Left lung (tissue), 10 donors: ENCODE data around the gene SH3PXD2A. TPM values are rescaled to one million over a fixed set of nuclear protein-coding genes. Genes with fewer than 3 reads are reported as not detected.
A peak's percentile ranks its signal among the peaks of the same experiment; 100 is the strongest.

Experiments
- ATAC-seq: fragments of 200-7000 bp; cut with Tn5 transposase; one replicate; pipeline ENCODE4 v1.9.1; 2020; ENCODE audit warnings: moderate library complexity
- DNase-seq, 4 donors: peaks; one replicate each; pipeline ENCODE4 v3.0.0-alpha.2; 2013 to 2020
- H3K27ac ChIP-seq, 2 donors: fragments of 200-600 bp; sonication (generic) in 1 of 2; one replicate each; pipeline versions ENCODE4 v1.5.0 to v1.8.0; 2020 to 2021
- H3K27me3 ChIP-seq, 2 donors: fragments of 200-600 bp; sonication (generic) in 1 of 2; one replicate each; pipeline versions ENCODE4 v1.5.0 to v1.8.0; 2020 to 2021
- H3K36me3 ChIP-seq, 2 donors: fragments of 200-600 bp; sonication (generic) in 1 of 2; one replicate each; pipeline versions ENCODE4 v1.5.0 to v1.8.0; 2020 to 2021
- H3K4me1 ChIP-seq, 2 donors: fragments of 200-600 bp; one replicate each; pipeline ENCODE4 v1.8.0; 2021
- H3K4me3 ChIP-seq, 2 donors: fragments of 200-600 bp; sonication (generic) in 1 of 2; one replicate each; pipeline versions ENCODE4 v1.5.0 to v1.8.0; 2020 to 2021; ENCODE audit warnings: mild to moderate bottlenecking in 1 of 2
- H3K9me3 ChIP-seq, 2 donors: fragments of 200-600 bp; sonication (generic) in 1 of 2; one replicate each; pipeline versions ENCODE4 v1.5.0 to v1.8.0; 2020 to 2021
- intact Hi-C, 2 donors: fragments of 100-400 bp; cut with DNase I; formaldehyde crosslinking; loops; one replicate each; pipeline versions ENCODE4 v1.11.2 to v1.14.2; 2022
- polyA plus RNA-seq, 6 donors: library from polyadenylated mRNA; unstranded; fragments of 120-200 nt; gene quantifications; one replicate each; pipeline ENCODE4 v1.2.1, GENCODE V29; 2013; ENCODE audit not compliant: insufficient read length in 6 of 6
- total RNA-seq, 2 donors: library from RNA; stranded (reverse); fragmentation: NEBNext Ultra II Directional; extraction: Animal tissue kit (Norgen Biotek cat#: 25700); gene quantifications; one replicate each; pipeline ENCODE4 v1.2.1, GENCODE V29; 2021
- TF ChIP-seq, protein P1 (sequence below), 2 donors: fragments of 200-600 bp; sonication (generic) in 1 of 2; IDR thresholded peaks; one replicate each; pipeline versions ENCODE4 v1.5.0 to v1.8.0; 2021; ENCODE audit warnings: antibody characterized with exemption in 2 of 2
- donor health status: DM: no; HTN: yes; CAD: no.
- donor health status: DM: no; HTN: no; CAD: no.

The SH3PXD2A gene
- total and polyA plus RNA-seq, 8 donors: 44.8 to 117 (median 91.7) TPM

DNA sequence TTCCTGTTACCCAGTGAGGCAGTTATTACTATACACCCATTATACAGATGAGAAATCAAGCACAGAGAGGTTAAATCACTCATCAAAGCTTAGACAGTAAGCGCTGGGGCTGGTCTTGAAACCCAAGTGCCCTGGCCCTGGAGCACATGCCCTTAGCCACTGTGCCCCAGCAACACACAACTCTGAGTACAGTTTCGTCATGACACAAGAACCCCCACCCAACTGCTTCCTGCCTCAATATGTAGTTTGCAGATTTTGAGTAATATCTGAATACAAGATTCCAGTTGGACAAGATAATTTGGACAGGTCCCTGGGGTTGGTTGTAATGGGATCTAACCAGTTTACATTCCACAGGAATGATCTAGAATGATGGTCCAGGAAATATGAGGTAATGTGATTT lies 62.8 kb downstream of the SH3PXD2A start:
- Histone ChIP-seq H3K9me3 (no peaks in the 10 kb centered on the region), H3K27me3 (no peaks in the 10 kb centered on the region), H3K4me1 (peaks cover 13 to 15% of the 10 kb centered on the region in 2 donors), H3K27ac (no peak overlapping the region), H3K4me3 (no peak overlapping the region), H3K36me3 (no peaks in the 10 kb centered on the region)
- intact Hi-C loops: no loop called here
- TF ChIP-seq, protein P1, sequence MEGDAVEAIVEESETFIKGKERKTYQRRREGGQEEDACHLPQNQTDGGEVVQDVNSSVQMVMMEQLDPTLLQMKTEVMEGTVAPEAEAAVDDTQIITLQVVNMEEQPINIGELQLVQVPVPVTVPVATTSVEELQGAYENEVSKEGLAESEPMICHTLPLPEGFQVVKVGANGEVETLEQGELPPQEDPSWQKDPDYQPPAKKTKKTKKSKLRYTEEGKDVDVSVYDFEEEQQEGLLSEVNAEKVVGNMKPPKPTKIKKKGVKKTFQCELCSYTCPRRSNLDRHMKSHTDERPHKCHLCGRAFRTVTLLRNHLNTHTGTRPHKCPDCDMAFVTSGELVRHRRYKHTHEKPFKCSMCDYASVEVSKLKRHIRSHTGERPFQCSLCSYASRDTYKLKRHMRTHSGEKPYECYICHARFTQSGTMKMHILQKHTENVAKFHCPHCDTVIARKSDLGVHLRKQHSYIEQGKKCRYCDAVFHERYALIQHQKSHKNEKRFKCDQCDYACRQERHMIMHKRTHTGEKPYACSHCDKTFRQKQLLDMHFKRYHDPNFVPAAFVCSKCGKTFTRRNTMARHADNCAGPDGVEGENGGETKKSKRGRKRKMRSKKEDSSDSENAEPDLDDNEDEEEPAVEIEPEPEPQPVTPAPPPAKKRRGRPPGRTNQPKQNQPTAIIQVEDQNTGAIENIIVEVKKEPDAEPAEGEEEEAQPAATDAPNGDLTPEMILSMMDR (IDR thresholded peaks at IDR 0.05): no peak
- DNase-seq: no peak
- ATAC-seq: no peak

DNA sequence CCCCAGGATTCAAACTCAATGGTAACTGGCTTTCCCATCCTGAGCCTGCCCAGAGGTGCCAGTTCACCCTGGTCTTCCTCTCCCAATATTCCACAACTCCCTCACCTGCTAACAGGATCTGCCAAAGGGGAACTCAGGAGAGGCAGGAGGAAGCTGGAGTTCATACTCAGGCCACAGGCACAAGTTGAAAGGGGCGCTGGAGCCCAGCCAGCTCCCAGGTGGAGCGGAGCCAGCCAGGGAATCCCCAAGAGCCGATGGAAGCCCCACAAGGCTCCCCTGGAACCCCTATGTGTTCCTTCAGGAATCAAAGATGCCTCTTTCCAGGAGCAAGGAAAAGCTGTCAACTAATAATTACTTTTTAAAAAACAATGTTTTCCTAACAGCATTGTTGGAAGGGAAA lies 63.5 kb downstream of the SH3PXD2A start:
- ATAC-seq (no peak), DNase-seq (no peak)
- Histone ChIP-seq H3K27me3 (no peaks in the 10 kb centered on the region), H3K36me3 (no peaks in the 10 kb centered on the region), H3K27ac (peak overlapping the region in 1 of 2 donors; percentile 53), H3K4me3 (no peak overlapping the region), H3K4me1 (peaks cover 13 to 18% of the 10 kb centered on the region in 2 donors), H3K9me3 (no peaks in the 10 kb centered on the region)
- intact Hi-C loops: no loop called here
- TF ChIP-seq, protein P1 (IDR thresholded peaks at IDR 0.05): no peak

DNA sequence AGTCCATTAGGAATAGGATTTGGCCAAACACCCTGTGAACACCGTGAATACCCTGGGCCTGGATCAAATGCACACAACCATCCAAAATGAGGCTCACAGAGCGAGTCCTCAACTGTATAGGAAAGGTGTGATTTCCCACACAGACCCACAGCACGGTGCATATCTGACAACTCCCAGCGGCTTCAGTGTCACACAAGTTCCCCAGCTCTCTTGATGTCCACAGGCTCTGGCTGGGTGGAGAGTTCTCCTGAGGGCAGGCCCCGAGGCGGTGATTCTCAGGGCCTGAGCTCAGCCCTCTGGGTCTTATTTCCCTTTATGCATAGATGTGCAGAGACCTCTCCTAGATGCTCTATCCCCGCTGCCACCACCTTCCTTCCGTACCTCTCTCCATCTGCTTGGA lies 64.1 kb downstream of the SH3PXD2A start:
- Histone ChIP-seq H3K27me3 (no peaks in the 10 kb centered on the region), H3K4me3 (no peak overlapping the region), H3K4me1 (peaks cover 13 to 18% of the 10 kb centered on the region in 2 donors), H3K9me3 (no peaks in the 10 kb centered on the region), H3K27ac (no peak overlapping the region), H3K36me3 (no peaks in the 10 kb centered on the region)
- intact Hi-C loops: no loop called here
- ATAC-seq (no peak), DNase-seq (no peak)
- TF ChIP-seq, protein P1 (IDR thresholded peaks at IDR 0.05): no peak

DNA sequence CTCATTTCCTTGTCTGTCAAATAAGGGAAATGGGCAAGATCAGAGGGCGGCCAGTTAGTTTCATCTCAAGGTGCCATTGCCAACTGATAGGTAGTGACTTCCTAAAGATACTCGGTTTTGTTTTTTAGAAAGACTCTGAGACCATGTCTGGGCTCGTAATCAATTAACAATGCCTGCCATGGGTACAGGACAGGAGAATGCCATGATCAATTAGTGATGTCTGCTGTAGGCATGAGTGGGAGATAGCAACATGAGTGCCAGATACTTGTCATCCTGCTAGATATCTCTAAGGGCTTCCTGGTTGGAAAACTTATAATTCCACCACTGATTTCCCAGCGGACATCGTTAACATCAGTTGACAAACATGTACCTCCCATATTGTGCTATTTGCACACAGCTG lies 64.8 kb downstream of the SH3PXD2A start:
- intact Hi-C loops: no loop called here
- Histone ChIP-seq H3K4me3 (no peak overlapping the region), H3K9me3 (no peaks in the 10 kb centered on the region), H3K27ac (no peak overlapping the region), H3K36me3 (no peaks in the 10 kb centered on the region), H3K27me3 (no peaks in the 10 kb centered on the region), H3K4me1 (peaks cover 13 to 18% of the 10 kb centered on the region in 2 donors)
- DNase-seq (no peak), ATAC-seq (no peak)
- TF ChIP-seq, protein P1 (IDR thresholded peaks at IDR 0.05): no peak

DNA sequence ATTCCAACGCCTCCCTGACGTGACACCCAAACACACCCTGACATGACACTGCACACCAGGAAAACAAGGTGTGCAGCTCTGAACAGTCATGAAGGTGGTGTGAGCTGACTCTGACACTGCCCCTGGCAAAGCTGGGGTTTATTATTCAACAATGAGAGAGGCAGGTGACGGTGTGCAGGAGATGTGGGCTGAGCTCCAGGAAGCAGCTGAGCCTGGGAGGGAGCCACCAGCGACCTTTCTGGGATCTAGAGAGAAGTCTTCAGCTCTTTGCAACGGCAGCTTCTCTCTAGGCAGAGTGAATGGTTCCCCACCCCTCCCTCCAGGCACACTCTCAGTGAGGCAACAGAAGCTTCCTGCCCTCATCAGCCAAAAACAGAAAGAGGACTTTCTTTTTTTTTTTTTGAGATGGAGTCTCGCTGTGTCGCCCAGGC lies 65.6 kb downstream of the SH3PXD2A start:
- TF ChIP-seq, protein P1 (IDR thresholded peaks at IDR 0.05): no peak
- DNase-seq: no peak
- H3K4me1 ChIP-seq: peaks cover 10 to 15% of the 10 kb centered on the region in 2 donors
- no peak overlapping the region for H3K4me3 ChIP-seq
- H3K27ac ChIP-seq: no peak overlapping the region
- intact Hi-C loops: no loop called here
- no peaks in the 10 kb centered on the region for H3K36me3 ChIP-seq
- H3K9me3 ChIP-seq: no peaks in the 10 kb centered on the region
- no peaks in the 10 kb centered on the region for H3K27me3 ChIP-seq
- peak; percentile 14 for ATAC-seq
